Sigmoid colon (tissue), 4 donors: Measurements from ENCODE around the gene CCDC187.

Experiments
- EP300 ChIP-seq, 4 donors: sonication (generic); formaldehyde crosslinking; IDR thresholded peaks; one replicate each; pipeline ENCODE4 v1.6.1; 2017; ENCODE audit warnings: antibody characterized with exemption in 4 of 4
- POLR2A ChIP-seq, 2 donors: fragments of 450-650 bp; IDR thresholded peaks; one replicate each; pipeline ENCODE4 v1.6.1; 2016; ENCODE audit warnings: antibody characterized with exemption in 2 of 2, mild to moderate bottlenecking in 2 of 2, moderate library complexity in 2 of 2
- POLR2AphosphoS5 ChIP-seq, 4 donors: sonication (generic); formaldehyde crosslinking; IDR thresholded peaks; one replicate each; pipeline ENCODE4 v1.6.1; 2017; ENCODE audit warnings: antibody characterized with exemption in 4 of 4
- TF ChIP-seq, protein P1 (sequence below), 4 experiments: fragments of 450-650 bp in 3 of 4; fragments of 200-600 bp in 1 of 4; IDR thresholded peaks; one replicate each; pipeline ENCODE4 v1.5.1; 2016 to 2019; ENCODE audit warnings: antibody characterized with exemption in 4 of 4, mild to moderate bottlenecking in 3 of 4, moderate library complexity in 2 of 4

DNA sequence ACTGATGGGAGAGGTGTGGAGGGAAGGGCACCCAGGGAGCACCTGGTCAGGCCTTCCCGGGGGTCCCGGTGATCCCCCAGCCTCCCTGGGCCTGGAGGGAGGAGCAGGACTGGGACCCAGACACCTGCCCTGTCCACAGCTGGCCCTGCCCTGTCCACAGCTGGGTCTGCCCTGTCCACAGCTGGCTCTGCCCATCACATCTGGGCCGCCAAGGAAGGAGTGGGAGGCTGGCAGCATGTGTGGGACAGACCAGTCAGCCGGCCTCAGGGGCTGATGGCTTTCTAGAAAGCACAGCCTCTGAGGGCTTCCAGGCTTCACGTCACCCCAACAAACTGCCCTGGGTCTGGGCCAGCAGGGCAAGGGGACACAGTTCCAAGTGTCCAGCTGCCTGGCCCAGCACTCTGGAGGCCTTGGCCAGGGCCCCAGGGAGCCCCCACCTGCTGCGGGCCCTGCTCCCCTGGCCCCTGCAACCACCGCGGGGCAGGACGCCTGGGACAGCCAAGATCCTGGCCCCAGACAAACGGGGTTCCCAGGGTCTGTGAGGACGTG lies 47.4 kb upstream of the CCDC187 start:
- TF ChIP-seq POLR2A (IDR thresholded peaks at IDR 0.05) (no peak), POLR2AphosphoS5 (IDR thresholded peaks at IDR 0.05) (no peak), EP300 (IDR thresholded peaks at IDR 0.05) (no peak)
- TF ChIP-seq, protein P1, sequence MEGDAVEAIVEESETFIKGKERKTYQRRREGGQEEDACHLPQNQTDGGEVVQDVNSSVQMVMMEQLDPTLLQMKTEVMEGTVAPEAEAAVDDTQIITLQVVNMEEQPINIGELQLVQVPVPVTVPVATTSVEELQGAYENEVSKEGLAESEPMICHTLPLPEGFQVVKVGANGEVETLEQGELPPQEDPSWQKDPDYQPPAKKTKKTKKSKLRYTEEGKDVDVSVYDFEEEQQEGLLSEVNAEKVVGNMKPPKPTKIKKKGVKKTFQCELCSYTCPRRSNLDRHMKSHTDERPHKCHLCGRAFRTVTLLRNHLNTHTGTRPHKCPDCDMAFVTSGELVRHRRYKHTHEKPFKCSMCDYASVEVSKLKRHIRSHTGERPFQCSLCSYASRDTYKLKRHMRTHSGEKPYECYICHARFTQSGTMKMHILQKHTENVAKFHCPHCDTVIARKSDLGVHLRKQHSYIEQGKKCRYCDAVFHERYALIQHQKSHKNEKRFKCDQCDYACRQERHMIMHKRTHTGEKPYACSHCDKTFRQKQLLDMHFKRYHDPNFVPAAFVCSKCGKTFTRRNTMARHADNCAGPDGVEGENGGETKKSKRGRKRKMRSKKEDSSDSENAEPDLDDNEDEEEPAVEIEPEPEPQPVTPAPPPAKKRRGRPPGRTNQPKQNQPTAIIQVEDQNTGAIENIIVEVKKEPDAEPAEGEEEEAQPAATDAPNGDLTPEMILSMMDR (IDR thresholded peaks at IDR 0.05) = no peak
